Upper lobe of left lung (tissue), 6 donors: ENCODE data around the gene AMOTL1. TPM values are rescaled to one million over a fixed set of nuclear protein-coding genes. Genes with fewer than 3 reads are reported as not detected.

Experiments used
- ATAC-seq, 2 donors: fragments of 200-7000 bp; cut with Tn5 transposase; one replicate each; pipeline ENCODE4 v1.9.1; 2022; ENCODE audit warnings: mild to moderate bottlenecking in 2 of 2, moderate library complexity in 2 of 2; ENCODE audit not compliant: low FRiP score in 2 of 2
- DNase-seq, 2 donors: peaks; one replicate each; pipeline ENCODE4 v3.0.0-alpha.2; 2019 to 2020
- H3K27ac ChIP-seq, 4 donors: fragments of 200-600 bp; sonication (generic); one replicate each; pipeline ENCODE4 v1.5.1; 2016 to 2019
- H3K27me3 ChIP-seq, 4 donors: fragments of 200-600 bp; sonication (generic); one replicate each; pipeline ENCODE4 v1.5.1; 2017 to 2019
- H3K36me3 ChIP-seq, 4 donors: fragments of 200-600 bp; sonication (generic); one replicate each; pipeline ENCODE4 v1.5.1; 2016 to 2019
- H3K4me1 ChIP-seq, 4 donors: fragments of 200-600 bp; sonication (generic); one replicate each; pipeline ENCODE4 v1.5.1; 2018 to 2019
- H3K4me3 ChIP-seq, 4 donors: fragments of 200-600 bp; sonication (generic); one replicate each; pipeline ENCODE4 v1.5.1; 2017 to 2019; ENCODE audit warnings: mild to moderate bottlenecking in 2 of 4, moderate library complexity in 1 of 4
- H3K9me3 ChIP-seq, 4 donors: fragments of 200-600 bp; sonication (generic); one replicate each; pipeline ENCODE4 v1.5.1; 2018 to 2019
- EP300 ChIP-seq, 4 donors: sonication (generic); formaldehyde crosslinking; IDR thresholded peaks; one replicate each; pipeline ENCODE4 v1.5.1; 2017; ENCODE audit warnings: antibody characterized with exemption in 4 of 4, control low read depth in 2 of 4
- POLR2A ChIP-seq, 4 donors: fragments of 450-650 bp; IDR thresholded peaks; one replicate each; pipeline ENCODE4 v1.5.1; 2016 to 2017; ENCODE audit warnings: antibody characterized with exemption in 4 of 4, mild to moderate bottlenecking in 2 of 4
- POLR2AphosphoS5 ChIP-seq, 2 donors: sonication (generic); formaldehyde crosslinking; IDR thresholded peaks; one replicate each; pipeline ENCODE4 v1.5.1; 2017; ENCODE audit warnings: antibody characterized with exemption in 2 of 2
- WGBS, 2 donors: methylation state at CpG; one replicate each; pipeline ENCODE4 v1.1.5; 2017 to 2018; 5-methylcytosine and 5-hydroxymethylcytosine counted together
- total RNA-seq, 6 donors: library from RNA; depleted of rRNA in 4 of 6; stranded (reverse); fragments of >200 nt in 4 of 6; gene quantifications; one replicate each; pipeline versions ENCODE4 v1.1.0 to v1.2.1, GENCODE V29; 2016 to 2021
- TF ChIP-seq, protein P1 (sequence below), 6 experiments: fragments of 450-650 bp in 4 of 6; fragments of 200-600 bp in 2 of 6; sonication (generic) in 2 of 6; IDR thresholded peaks; one replicate each; pipeline ENCODE4 v1.5.1; 2016 to 2019; ENCODE audit warnings: antibody characterized with exemption in 6 of 6
- donor health status: DM: no; HTN: no; CAD: no; lungs with moderate emphysema.
- donor health status: DM: no; HTN: yes; CAD: no; lungs with severe emphysema.

Gene AMOTL1
- total RNA-seq, 6 donors from 2014 or later = 30.4 to 54.7 (median 46.1) TPM

DNA sequence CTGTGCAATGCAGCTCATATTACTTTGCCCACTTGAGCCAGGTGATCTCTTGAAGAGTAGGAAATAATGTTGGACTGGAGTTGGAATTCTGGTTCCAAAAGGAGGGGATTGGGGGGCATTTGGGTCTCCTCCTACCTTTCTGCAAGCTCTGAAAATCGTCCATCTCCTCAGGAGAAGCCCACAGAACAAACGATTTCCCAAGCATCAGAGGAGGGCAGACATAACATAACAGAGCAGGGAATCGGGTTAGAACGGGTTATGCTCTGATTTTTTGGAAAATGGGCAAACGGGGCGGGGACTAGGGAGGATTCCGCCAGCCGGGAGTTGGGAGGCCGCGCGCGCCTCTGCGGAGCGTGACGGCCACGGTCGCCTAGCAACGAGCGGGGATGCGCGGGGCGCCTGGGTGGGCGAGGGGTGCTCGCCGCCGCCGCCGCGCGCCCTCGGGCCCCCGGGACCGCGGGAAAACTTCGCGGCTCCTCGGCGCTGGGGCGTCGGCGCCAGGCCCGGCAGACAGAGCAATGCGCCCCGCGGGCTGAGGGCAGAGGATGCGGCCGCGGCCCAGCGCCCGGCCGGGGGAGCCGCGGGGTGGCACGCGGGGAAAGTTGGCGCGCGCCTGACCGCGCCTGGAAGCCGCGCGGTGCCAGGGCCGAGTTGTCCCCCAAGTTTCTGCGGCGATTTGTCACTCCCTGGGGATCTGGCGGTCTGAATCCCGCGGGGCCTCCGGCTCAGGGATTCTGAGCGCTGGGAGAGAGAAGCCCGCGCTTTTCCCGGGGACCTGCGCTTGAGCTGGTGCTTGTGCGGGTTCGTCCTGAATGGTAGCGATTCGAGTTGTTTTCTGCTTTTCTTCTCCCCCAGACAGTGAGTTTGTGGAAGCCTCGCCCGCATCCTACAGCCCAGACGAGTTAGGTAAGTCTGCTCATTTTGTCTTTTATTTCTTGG, 27.8 kb upstream of the AMOTL1 start:
- Histone ChIP-seq H3K27me3 (peaks cover 0 to 7% (median 0%) of the 10 kb centered on the region in 4 donors), H3K9me3 (no peaks in the 10 kb centered on the region), H3K36me3 (no peaks in the 10 kb centered on the region), H3K4me1 (peaks cover 9 to 23% (median 11%) of the 10 kb centered on the region in 4 donors), H3K27ac (peak overlapping the region; percentile 31 to 65 (median 43)), H3K4me3 (peak overlapping the region; percentile 7 to 65 (median 58))
- 1 to 3% methylated on average over 22 to 38 of the region's 82 CpGs for WGBS, 2 donors
- TF ChIP-seq EP300 (IDR thresholded peaks at IDR 0.05) (no peak), POLR2A (IDR thresholded peaks at IDR 0.05) (no peak), POLR2AphosphoS5 (IDR thresholded peaks at IDR 0.05) (no peak)
- TF ChIP-seq, protein P1, sequence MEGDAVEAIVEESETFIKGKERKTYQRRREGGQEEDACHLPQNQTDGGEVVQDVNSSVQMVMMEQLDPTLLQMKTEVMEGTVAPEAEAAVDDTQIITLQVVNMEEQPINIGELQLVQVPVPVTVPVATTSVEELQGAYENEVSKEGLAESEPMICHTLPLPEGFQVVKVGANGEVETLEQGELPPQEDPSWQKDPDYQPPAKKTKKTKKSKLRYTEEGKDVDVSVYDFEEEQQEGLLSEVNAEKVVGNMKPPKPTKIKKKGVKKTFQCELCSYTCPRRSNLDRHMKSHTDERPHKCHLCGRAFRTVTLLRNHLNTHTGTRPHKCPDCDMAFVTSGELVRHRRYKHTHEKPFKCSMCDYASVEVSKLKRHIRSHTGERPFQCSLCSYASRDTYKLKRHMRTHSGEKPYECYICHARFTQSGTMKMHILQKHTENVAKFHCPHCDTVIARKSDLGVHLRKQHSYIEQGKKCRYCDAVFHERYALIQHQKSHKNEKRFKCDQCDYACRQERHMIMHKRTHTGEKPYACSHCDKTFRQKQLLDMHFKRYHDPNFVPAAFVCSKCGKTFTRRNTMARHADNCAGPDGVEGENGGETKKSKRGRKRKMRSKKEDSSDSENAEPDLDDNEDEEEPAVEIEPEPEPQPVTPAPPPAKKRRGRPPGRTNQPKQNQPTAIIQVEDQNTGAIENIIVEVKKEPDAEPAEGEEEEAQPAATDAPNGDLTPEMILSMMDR (IDR thresholded peaks at IDR 0.05) = no peak
- ATAC-seq (peak in 1 of 2 donors; percentile 69), DNase-seq (peak in 1 of 2 donors; percentile 88)

DNA sequence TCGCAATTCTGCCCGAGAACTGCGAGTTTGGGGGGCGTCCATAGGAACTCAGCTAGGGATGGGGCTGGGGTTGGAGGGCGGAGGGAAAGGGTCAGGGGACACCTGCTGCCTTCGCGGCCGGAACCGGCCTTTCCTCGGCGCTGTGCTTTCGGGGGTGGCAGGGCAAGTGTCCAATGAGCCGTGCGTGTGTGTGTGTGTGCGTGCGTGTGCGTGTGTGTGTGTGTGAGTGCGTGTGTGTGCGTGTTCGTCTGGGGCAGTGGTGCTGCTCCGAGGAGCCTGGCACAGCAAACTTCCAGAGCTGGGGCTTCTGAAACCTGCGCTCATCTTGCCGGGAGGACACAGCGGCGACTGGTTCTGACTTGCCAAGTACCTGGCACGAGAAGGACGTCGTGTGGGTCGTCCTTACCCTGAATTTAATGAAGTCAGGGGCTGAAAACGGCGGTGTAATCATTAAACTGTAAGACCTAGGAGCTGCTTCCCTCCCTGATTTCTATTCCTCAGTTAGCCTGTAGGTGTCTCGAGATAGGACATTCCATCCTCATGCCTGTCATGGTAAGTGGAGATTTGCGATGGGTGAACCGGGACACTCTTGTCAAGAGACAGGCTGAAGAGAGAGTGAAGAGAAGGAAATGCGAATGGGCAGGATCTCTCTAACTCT, 27.0 kb upstream of the AMOTL1 start:
- Histone ChIP-seq H3K27me3 (peaks cover 0 to 7% (median 0%) of the 10 kb centered on the region in 4 donors), H3K9me3 (no peaks in the 10 kb centered on the region), H3K4me1 (peaks cover 9 to 23% (median 11%) of the 10 kb centered on the region in 4 donors), H3K4me3 (peak overlapping the region; percentile 7 to 65 (median 58)), H3K36me3 (no peaks in the 10 kb centered on the region), H3K27ac (peak overlapping the region; percentile 31 to 65 (median 43))
- WGBS, 2 donors = 0 to 1% methylated on average over 19 to 35 of the region's 35 CpGs
- TF ChIP-seq POLR2A (IDR thresholded peaks at IDR 0.05) (no peak), EP300 (IDR thresholded peaks at IDR 0.05) (no peak), POLR2AphosphoS5 (IDR thresholded peaks at IDR 0.05) (no peak)
- TF ChIP-seq, protein P1 (IDR thresholded peaks at IDR 0.05) = peak; percentile 45 to 67 (median 54)
- ATAC-seq (peak; percentile 61 to 84), DNase-seq (peak in 1 of 2 donors; percentile 74)

DNA sequence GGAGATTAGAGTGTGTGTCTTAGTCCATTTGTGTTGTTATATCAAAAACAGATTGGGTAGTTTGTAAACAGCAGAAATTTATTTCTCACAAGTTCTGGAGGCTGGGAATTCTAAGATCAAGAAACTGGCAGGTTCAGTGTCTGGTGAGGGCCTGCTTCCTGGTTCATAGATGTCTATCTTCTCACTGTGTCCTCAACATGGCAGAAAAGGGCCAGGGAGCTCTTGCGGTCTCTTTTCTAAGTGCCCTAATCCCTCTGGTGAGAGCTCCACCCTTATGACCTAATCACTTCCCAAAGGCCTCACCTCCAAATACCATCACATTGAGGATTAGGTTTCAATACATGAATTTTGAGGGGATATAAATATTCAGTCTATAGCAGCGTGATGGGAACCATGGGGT, 25.5 kb upstream of the AMOTL1 start:
- no peak for DNase-seq
- Histone ChIP-seq H3K36me3 (no peaks in the 10 kb centered on the region), H3K27me3 (peaks cover 0 to 7% (median 0%) of the 10 kb centered on the region in 4 donors), H3K27ac (peak overlapping the region in 2 of 4 donors; percentile 18 to 32), H3K4me3 (no peak overlapping the region), H3K9me3 (no peaks in the 10 kb centered on the region), H3K4me1 (peaks cover 9 to 29% (median 13%) of the 10 kb centered on the region in 4 donors)
- no peak for TF ChIP-seq POLR2AphosphoS5 (IDR thresholded peaks at IDR 0.05)
- no peak for TF ChIP-seq POLR2A (IDR thresholded peaks at IDR 0.05)
- TF ChIP-seq, protein P1 (IDR thresholded peaks at IDR 0.05) = no peak
- no peak for TF ChIP-seq EP300 (IDR thresholded peaks at IDR 0.05)
- 92 to 95% methylated on average over 2 of the region's 2 CpGs for WGBS, 2 donors
- ATAC-seq = no peak

DNA sequence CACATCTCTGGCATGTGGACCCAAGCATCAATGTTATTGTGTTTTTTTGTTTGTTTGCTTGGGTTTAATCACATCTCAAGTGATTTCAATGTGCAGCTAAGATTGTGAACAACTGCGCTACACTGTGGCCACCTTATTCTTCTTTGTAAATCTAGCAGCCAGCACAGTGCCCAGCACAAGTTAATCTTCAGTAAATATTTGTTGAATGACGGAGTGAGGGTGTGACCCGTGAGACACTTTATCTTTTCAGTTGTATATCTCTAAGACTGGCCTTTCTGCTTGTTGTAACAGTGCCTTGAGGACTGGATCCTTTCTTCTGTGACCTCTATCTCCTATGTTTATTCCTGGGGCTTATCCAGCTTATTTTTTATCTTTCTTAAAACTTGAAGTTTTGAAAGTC, 21.4 kb upstream of the AMOTL1 start:
- Histone ChIP-seq H3K4me1 (peaks cover 3 to 23% (median 17%) of the 10 kb centered on the region in 4 donors), H3K27ac (peak overlapping the region in 3 of 4 donors; percentile 13 to 60 (median 53)), H3K27me3 (no peaks in the 10 kb centered on the region), H3K9me3 (no peaks in the 10 kb centered on the region), H3K4me3 (no peak overlapping the region), H3K36me3 (no peaks in the 10 kb centered on the region)
- TF ChIP-seq POLR2AphosphoS5 (IDR thresholded peaks at IDR 0.05) (peak in 1 of 2 donors; percentile 8), POLR2A (IDR thresholded peaks at IDR 0.05) (no peak), EP300 (IDR thresholded peaks at IDR 0.05) (peak in 1 of 4 donors; percentile 22)
- TF ChIP-seq, protein P1 (IDR thresholded peaks at IDR 0.05) = no peak
- DNase-seq (no peak), ATAC-seq (no peak)
- 45 to 66% methylated on average over 3 of the region's 3 CpGs for WGBS, 2 donors
